ENCODE measurements around the gene UNC119. TPM values are rescaled to one million over a fixed set of nuclear protein-coding genes. Genes with fewer than 3 reads are reported as not detected.

Gene UNC119
- total RNA-seq, 1 experiment from 2014 or later, result 39.7 TPM

- DNase-seq (ENCODE audit: low spot score), result no peak
Measured at GRCh38 chr17:28499364-28499664, 53.1 kb downstream of the UNC119 start.

GRCh38 chr17:28498652-28499363, 53.6 kb downstream of the UNC119 start:
- no peak for DNase-seq (ENCODE audit: low spot score)

GRCh38 chr17:28497931-28498330, 54.5 kb downstream of the UNC119 start:
- no peak for DNase-seq (ENCODE audit: low spot score)

Other genes with a start within 250 kb of the UNC119 start
- gene TMEM97, start 233.4 kb downstream of the UNC119 start, total RNA-seq (2014; rRNA removed; shearing (Covaris generic)), result 44.6 and 54.0 TPM in 2 replicates
- 31.1 and 34.5 TPM in 2 replicates for gene IFT20, start 217.2 kb downstream of the UNC119 start, total RNA-seq (2014; rRNA removed; shearing (Covaris generic))
- gene TNFAIP1, start 216.9 kb downstream of the UNC119 start, total RNA-seq (2014; rRNA removed; shearing (Covaris generic)), result 25.1 and 26.3 TPM in 2 replicates
- gene POLDIP2, start 195.1 kb downstream of the UNC119 start, total RNA-seq (2014; rRNA removed; shearing (Covaris generic)), result 108 and 110 TPM in 2 replicates
- not detected in 2 replicates for gene SEBOX, start 187.4 kb downstream of the UNC119 start, total RNA-seq (2014; rRNA removed; shearing (Covaris generic))
- gene VTN, start 182.3 kb downstream of the UNC119 start, total RNA-seq (2014; rRNA removed; shearing (Covaris generic)), result not detected in 2 replicates
- 8.7 and 11.2 TPM in 2 replicates for gene SARM1, start 180.9 kb downstream of the UNC119 start, total RNA-seq (2014; rRNA removed; shearing (Covaris generic))
- 4.7 and 4.9 TPM in 2 replicates for gene SLC46A1, start 146.4 kb downstream of the UNC119 start, total RNA-seq (2014; rRNA removed; shearing (Covaris generic))
- not detected in 2 replicates for gene SLC13A2, start 79.0 kb downstream of the UNC119 start, total RNA-seq (2014; rRNA removed; shearing (Covaris generic))
- gene FOXN1, start 46.3 kb downstream of the UNC119 start, total RNA-seq (2014; rRNA removed; shearing (Covaris generic)), result not detected in 2 replicates
- gene PIGS, start 18.9 kb upstream of the UNC119 start, total RNA-seq (2014; rRNA removed; shearing (Covaris generic)), result 74.4 and 90.7 TPM in 2 replicates
- gene ALDOC, start 24.3 kb upstream of the UNC119 start, total RNA-seq (2014; rRNA removed; shearing (Covaris generic)), result 6.2 and 8.1 TPM in 2 replicates
- gene SPAG5, start 46.4 kb upstream of the UNC119 start, total RNA-seq (2014; rRNA removed; shearing (Covaris generic)), result 72.2 and 80.2 TPM in 2 replicates
- 2.2 and 2.9 TPM in 2 replicates for gene RSKR, start 61.6 kb upstream of the UNC119 start, total RNA-seq (2014; rRNA removed; shearing (Covaris generic))
- gene BLTP2, start 92.5 kb upstream of the UNC119 start, total RNA-seq (2014; rRNA removed; shearing (Covaris generic)), result 66.0 and 80.6 TPM in 2 replicates
- gene SDF2, start 109.3 kb upstream of the UNC119 start, total RNA-seq (2014; rRNA removed; shearing (Covaris generic)), result 76.6 and 82.9 TPM in 2 replicates
- 19.3 and 26.0 TPM in 2 replicates for gene SUPT6H, start 109.6 kb upstream of the UNC119 start, total RNA-seq (2014; rRNA removed; shearing (Covaris generic))
- gene PROCA1, start 159.3 kb upstream of the UNC119 start, total RNA-seq (2014; rRNA removed; shearing (Covaris generic)), result 0.70 TPM in 1 of 2 replicates, not detected in the other
- gene RAB34, start 165.2 kb upstream of the UNC119 start, total RNA-seq (2014; rRNA removed; shearing (Covaris generic)), result 233 and 275 TPM in 2 replicates
- gene RPL23A, start 167.4 kb upstream of the UNC119 start, total RNA-seq (2014; rRNA removed; shearing (Covaris generic)), result 957 and 967 TPM in 2 replicates
- gene TLCD1, start 173.6 kb upstream of the UNC119 start, total RNA-seq (2014; rRNA removed; shearing (Covaris generic)), result 21.0 and 34.2 TPM in 2 replicates
- gene NEK8, start 176.2 kb upstream of the UNC119 start, total RNA-seq (2014; rRNA removed; shearing (Covaris generic)), result 1.4 and 3.1 TPM in 2 replicates
- gene TRAF4, start 191.4 kb upstream of the UNC119 start, total RNA-seq (2014; rRNA removed; shearing (Covaris generic)), result 27.7 and 40.5 TPM in 2 replicates

All from H4 (cell line).